Endothelial cell of umbilical vein (primary cell): ENCODE results near the gene DPP3. TPM values are rescaled to one million over a fixed set of nuclear protein-coding genes. Genes with fewer than 3 reads are reported as not detected.

Experiments
- BruUV-seq: library from RNA; stranded (reverse); fragments of 400-500 nt; replicated peaks from 2 replicates; lab custom pipeline; 2021; lab: Mats Ljungman, UMichigan
- CTCF ChIA-PET: fragments of 300-600, 350-600 bp; sonication (Branson Sonifier 250); formaldehyde crosslinking; loops from one replicate; lab custom pipeline; 2021; ENCODE audit warnings: antibody characterized with exemption, inconsistent platforms; lab: Charles Lee
- POLR2A ChIA-PET: fragments of 300-600, 350-600 bp; sonication (Branson Sonifier 250); formaldehyde crosslinking; loops from one replicate; lab custom pipeline; 2021; ENCODE audit warnings: antibody characterized with exemption, inconsistent platforms; lab: Charles Lee
- DNase-seq: peaks from one replicate; pipeline ENCODE4 v3.0.0-alpha.2; 2011; ENCODE audit warnings: low read depth, low spot score
- FAIRE-seq: peaks from 2 replicates; lab custom pipeline; 2011; peaks lifted over from hg19 to GRCh38; lab: Jason Lieb, UNC
- H2AFZ ChIP-seq: 2 replicates; pipeline ENCODE4 v1.6.0; 2012; ENCODE audit warnings: low read depth, low read length, control low read depth, inconsistent platforms
- H3K27ac ChIP-seq: 2 replicates; pipeline ENCODE4 v1.5.1; 2011; ENCODE audit warnings: low read depth, mild to moderate bottlenecking, control low read depth, low read length, moderate library complexity; ENCODE audit not compliant: insufficient read depth
- H3K27me3 ChIP-seq, 2 experiments: 2 replicates each; pipeline versions ENCODE4 v1.6.0 to v1.6.1; 2011; ENCODE audit warnings: low read length in 2 of 2, mixed read lengths in 1 of 2; ENCODE audit not compliant: control insufficient read depth in 2 of 2, insufficient read depth in 2 of 2
- H3K36me3 ChIP-seq, 2 experiments: 2 replicates in 1 of 2; 3 replicates in 1 of 2; pipeline ENCODE4 v1.5.1; 2011; ENCODE audit warnings: low read length in 2 of 2, mild to moderate bottlenecking in 1 of 2, moderate library complexity in 1 of 2; ENCODE audit not compliant: control insufficient read depth in 2 of 2, insufficient read depth in 2 of 2; ENCODE audit errors: extremely low read depth in 1 of 2
- H3K4me1 ChIP-seq: 3 replicates; pipeline ENCODE4 v1.5.1; 2011; ENCODE audit warnings: mild to moderate bottlenecking, low read length; ENCODE audit not compliant: control insufficient read depth, insufficient read depth; ENCODE audit errors: extremely low read depth
- H3K4me2 ChIP-seq: 2 replicates; pipeline ENCODE4 v1.6.1; 2011; ENCODE audit warnings: low read length, control low read depth, mixed read lengths; ENCODE audit not compliant: insufficient read depth
- H3K4me3 ChIP-seq, 3 experiments: fragments of 200-600 bp in 1 of 3; sonication (generic), shearing (Covaris generic) in 1 of 3; replicated peaks in 1 of 3; 2 replicates each; pipeline ENCODE4 v1.5.1; 2011 to 2016; ENCODE audit warnings: control low read depth in 3 of 3, low read length in 3 of 3, mild to moderate bottlenecking in 2 of 3, inconsistent platforms in 1 of 3, low read depth in 1 of 3, moderate library complexity in 1 of 3; ENCODE audit not compliant: insufficient read depth in 1 of 3
- H3K79me2 ChIP-seq: 2 replicates; pipeline ENCODE4 v1.6.0; 2012; ENCODE audit warnings: low read length, inconsistent platforms; ENCODE audit not compliant: control insufficient read depth, insufficient read depth
- H3K9ac ChIP-seq: replicated peaks from 2 replicates; pipeline ENCODE3; 2011; ENCODE audit warnings: low read length, control low read depth; ENCODE audit not compliant: insufficient read depth; ENCODE audit errors: extremely low read depth
- H3K9me1 ChIP-seq: replicated peaks from 3 replicates; pipeline ENCODE4 v1.6.0; 2011; ENCODE audit warnings: mild to moderate bottlenecking, low read length; ENCODE audit not compliant: control insufficient read depth, insufficient read depth; ENCODE audit errors: extremely low read depth
- H3K9me3 ChIP-seq: replicated peaks from 2 replicates; pipeline ENCODE4 v1.5.1; 2012; ENCODE audit warnings: low read length, inconsistent platforms; ENCODE audit not compliant: control insufficient read depth, insufficient read depth
- H4K20me1 ChIP-seq: replicated peaks from 2 replicates; pipeline ENCODE3; 2011; ENCODE audit warnings: mild to moderate bottlenecking, low read length; ENCODE audit not compliant: control insufficient read depth, insufficient read depth; ENCODE audit errors: extremely low read depth
- EZH2 ChIP-seq: IDR thresholded peaks from 2 replicates; pipeline ENCODE4 v1.6.1; 2012; ENCODE audit warnings: borderline replicate concordance, low read depth, mild to moderate bottlenecking, moderate library complexity, low read length, inconsistent platforms; ENCODE audit not compliant: severe bottlenecking
- FOS ChIP-seq: IDR thresholded peaks from 2 replicates; pipeline ENCODE4 v1.6.1; 2011; ENCODE audit warnings: mild to moderate bottlenecking, low read length, moderate library complexity, borderline replicate concordance; ENCODE audit not compliant: insufficient read depth
- GATA2 ChIP-seq: IDR thresholded peaks from 2 replicates; pipeline ENCODE4 v1.7.0; 2011; ENCODE audit warnings: low read depth, mild to moderate bottlenecking, moderate library complexity, mixed read lengths, low read length; ENCODE audit not compliant: insufficient read length, insufficient read depth
- JUN ChIP-seq: IDR thresholded peaks from 2 replicates; pipeline ENCODE4 v1.6.1; 2011; ENCODE audit warnings: borderline replicate concordance, low read depth; ENCODE audit not compliant: insufficient read length, insufficient read depth
- MYC ChIP-seq: IDR thresholded peaks from one replicate; pipeline ENCODE4 v1.6.1; 2011; ENCODE audit warnings: mild to moderate bottlenecking, low read depth, low read length
- POLR2A ChIP-seq: IDR thresholded peaks from 2 replicates; pipeline ENCODE4 v1.6.1; 2012; ENCODE audit warnings: low read depth, mild to moderate bottlenecking, control low read depth, low read length
- POLR2AphosphoS5 ChIP-seq: IDR thresholded peaks from 2 replicates; pipeline ENCODE4 v1.6.1; 2012; ENCODE audit warnings: low read depth, mild to moderate bottlenecking, control low read depth, low read length, moderate library complexity; ENCODE audit not compliant: insufficient read depth
- dilution Hi-C: fragments of 300-500 bp; cut with MboI; formaldehyde crosslinking; loops from one replicate; pipeline ENCODE4 v1.15.0; 2019; ENCODE audit warnings: low sequenced_read_pairs; ENCODE audit not compliant: extremely low pct_ligation_motif_present
- intact Hi-C: fragments of 100-400 bp; cut with micrococcal nuclease; formaldehyde crosslinking; loops from one replicate; pipeline ENCODE4 v1.10.0; 2022
- polyA plus RNA-seq, 4 experiments: library from polyadenylated mRNA; depleted of rRNA in 3 of 4; stranded (reverse) in 3 of 4; unstranded in 1 of 4; fragments of >200 nt; gene quantifications; 2 replicates each; pipeline versions ENCODE4 v1.2.1 to v1.2.3, GENCODE V29; 2011 to 2012; ENCODE audit warnings: missing spikeins in 1 of 4
- total RNA-seq: library from RNA; stranded (reverse); gene quantifications from 2 replicates; pipeline ENCODE4 v1.2.3, GENCODE V29; 2021
- TF ChIP-seq, protein P1 (sequence below): IDR thresholded peaks from 2 replicates; pipeline ENCODE4 v1.6.1; 2011; ENCODE audit not compliant: insufficient read depth, insufficient read length
- TF ChIP-seq, protein P2 (sequence below), 2 donors: IDR thresholded peaks; 1 replicate in 1 of 2; 2 replicates in 1 of 2; pipeline ENCODE4 v1.5.1; 2011; ENCODE audit warnings: low read length in 2 of 2, mild to moderate bottlenecking in 2 of 2, moderate library complexity in 2 of 2, control low read depth in 1 of 2, inconsistent platforms in 1 of 2, low read depth in 1 of 2; ENCODE audit not compliant: insufficient read depth in 1 of 2; ENCODE audit errors: extremely low read depth in 1 of 2

DPP3 gene
- total and polyA plus RNA-seq, 2 donors (not counting 3 experiments of a cell fraction or from before 2014, with no cell fraction given) = 46.4 to 50.4 TPM

DNA sequence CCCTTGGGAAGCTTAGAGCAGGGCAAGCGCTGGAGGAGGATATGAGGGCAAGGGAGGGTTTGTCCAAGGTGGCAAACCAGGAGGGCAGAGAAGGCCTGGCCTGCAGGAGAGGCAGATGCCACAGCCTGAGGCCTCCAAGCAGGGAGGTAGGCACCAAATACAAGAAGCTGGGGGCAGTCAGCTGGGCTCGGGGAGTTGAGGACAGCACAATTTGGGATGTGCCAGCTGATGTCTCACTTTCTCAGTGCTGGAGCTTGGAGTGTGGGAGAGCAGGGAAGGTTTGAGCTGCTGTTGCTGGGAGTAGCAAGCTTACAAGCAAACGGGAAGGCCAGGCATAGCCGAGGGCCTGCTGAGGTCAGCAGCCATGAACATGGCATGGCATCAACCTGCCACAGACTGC, 61.7 kb downstream of the DPP3 start:
- CTCF ChIA-PET = interaction anchor here (0.6 to 2.8 kb wide), 4 partner anchors 9 to 136 kb away, joined by 3 to 28 read pairs (median 6); partner anchors contain the start of gene RBM4B
- Histone ChIP-seq H3K36me3 (peaks cover 0 to 14% of the 10 kb centered on the region in 2 experiments), H3K4me1 (peaks cover 33% of the 10 kb centered on the region), H2AFZ (no peak overlapping the region), H3K27me3 (no peaks in the 10 kb centered on the region), H3K27ac (no peak overlapping the region), H3K9me1 (no peaks in the 10 kb centered on the region), H4K20me1 (no peaks in the 10 kb centered on the region), H3K4me2 (no peak overlapping the region), H3K79me2 (peaks cover 5% of the 10 kb centered on the region), H3K9me3 (no peaks in the 10 kb centered on the region), H3K9ac (no peak overlapping the region), H3K4me3 (no peak overlapping the region)
- POLR2A ChIA-PET = interaction anchor here (0.7 kb wide), 1 partner anchor 32 kb away, joined by 3 read pairs; the partner anchor contains the start of gene BBS1
- BruUV-seq = no TSS peak
- DNase-seq (no peak), FAIRE-seq (no peak)
- dilution Hi-C loops = no loop called here
- intact Hi-C loops = loop anchor here (2.0 kb wide), 1 partner anchor 31 kb away; the partner anchor contains the start of gene BBS1
- TF ChIP-seq MYC (no peak), JUN (no peak), GATA2 (no peak), EZH2 (no peak), POLR2A (no peak), FOS (no peak), POLR2AphosphoS5 (no peak)
- TF ChIP-seq, protein P1, sequence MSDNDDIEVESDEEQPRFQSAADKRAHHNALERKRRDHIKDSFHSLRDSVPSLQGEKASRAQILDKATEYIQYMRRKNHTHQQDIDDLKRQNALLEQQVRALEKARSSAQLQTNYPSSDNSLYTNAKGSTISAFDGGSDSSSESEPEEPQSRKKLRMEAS = no peak
- TF ChIP-seq, protein P2, sequence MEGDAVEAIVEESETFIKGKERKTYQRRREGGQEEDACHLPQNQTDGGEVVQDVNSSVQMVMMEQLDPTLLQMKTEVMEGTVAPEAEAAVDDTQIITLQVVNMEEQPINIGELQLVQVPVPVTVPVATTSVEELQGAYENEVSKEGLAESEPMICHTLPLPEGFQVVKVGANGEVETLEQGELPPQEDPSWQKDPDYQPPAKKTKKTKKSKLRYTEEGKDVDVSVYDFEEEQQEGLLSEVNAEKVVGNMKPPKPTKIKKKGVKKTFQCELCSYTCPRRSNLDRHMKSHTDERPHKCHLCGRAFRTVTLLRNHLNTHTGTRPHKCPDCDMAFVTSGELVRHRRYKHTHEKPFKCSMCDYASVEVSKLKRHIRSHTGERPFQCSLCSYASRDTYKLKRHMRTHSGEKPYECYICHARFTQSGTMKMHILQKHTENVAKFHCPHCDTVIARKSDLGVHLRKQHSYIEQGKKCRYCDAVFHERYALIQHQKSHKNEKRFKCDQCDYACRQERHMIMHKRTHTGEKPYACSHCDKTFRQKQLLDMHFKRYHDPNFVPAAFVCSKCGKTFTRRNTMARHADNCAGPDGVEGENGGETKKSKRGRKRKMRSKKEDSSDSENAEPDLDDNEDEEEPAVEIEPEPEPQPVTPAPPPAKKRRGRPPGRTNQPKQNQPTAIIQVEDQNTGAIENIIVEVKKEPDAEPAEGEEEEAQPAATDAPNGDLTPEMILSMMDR (IDR thresholded peaks at IDR 0.05; ENCODE audit: extremely low read depth in 1 of 2, insufficient read depth in 1 of 2, low read depth in 1 of 2, low read length in 2 of 2) = no peak
